ENCODE data around the gene UBA1.

UBA1 gene

DNA sequence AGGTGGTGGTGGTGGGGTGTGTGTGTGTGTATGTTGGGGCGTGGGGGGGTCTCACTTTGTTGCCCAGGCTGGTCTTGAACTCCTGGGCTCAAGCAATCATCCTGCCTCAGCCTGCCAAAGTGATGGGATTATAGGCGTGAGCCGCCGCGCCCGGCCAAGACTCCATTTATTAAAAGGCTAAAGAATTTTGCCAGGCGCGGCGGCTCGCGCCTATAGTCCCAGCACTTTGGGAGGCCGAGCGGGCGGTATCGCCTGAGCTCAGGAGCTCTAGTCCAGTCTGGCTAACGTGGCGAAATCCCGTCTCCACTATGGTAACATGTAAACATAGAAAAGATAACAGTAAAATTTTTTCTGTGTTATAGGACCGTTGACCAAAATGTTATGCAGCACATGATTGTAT is 3.7 kb upstream of the UBA1 start:
- DNase-seq = no peak

DNA sequence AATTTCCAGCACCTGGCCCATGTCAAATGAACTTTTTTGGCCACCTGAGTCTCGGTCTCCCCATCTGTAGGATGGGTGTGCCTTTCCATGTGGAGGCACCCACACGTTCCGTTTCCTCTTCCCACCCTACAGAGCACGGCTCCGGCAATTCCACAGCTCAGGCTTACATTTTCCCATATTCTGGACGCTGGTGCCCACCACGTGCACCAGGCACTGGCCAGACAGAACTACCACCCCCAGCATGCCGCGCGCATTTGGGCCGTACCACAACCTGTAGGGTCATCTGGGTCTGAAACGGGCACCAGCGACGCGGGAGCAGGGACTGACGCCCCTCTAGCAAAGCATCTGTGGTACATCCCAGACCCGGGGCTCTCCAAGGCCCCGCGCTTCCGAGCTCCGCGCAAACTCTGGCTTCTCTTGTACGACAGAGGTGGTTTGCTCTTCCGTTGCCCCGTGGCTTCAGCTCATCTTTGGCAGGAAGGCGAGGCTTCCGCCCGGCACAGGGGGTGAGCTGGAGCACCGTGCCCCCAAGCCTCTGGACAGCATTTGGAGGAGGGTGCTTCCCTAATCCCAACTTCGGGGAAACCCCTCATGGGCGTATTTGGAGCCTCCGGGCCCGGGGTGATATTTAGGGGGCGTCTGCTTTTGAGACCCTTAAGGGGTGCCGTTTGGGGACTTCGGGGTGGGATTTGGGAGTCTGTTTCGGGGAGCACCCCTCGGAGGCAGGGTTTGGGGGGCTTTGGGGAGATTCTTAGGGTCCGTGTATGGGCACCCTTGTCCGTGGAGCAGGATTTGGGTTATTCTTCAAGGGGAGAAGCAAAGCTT is 3.0 kb upstream of the UBA1 start:
- DNase-seq = peak; percentile 94

DNA sequence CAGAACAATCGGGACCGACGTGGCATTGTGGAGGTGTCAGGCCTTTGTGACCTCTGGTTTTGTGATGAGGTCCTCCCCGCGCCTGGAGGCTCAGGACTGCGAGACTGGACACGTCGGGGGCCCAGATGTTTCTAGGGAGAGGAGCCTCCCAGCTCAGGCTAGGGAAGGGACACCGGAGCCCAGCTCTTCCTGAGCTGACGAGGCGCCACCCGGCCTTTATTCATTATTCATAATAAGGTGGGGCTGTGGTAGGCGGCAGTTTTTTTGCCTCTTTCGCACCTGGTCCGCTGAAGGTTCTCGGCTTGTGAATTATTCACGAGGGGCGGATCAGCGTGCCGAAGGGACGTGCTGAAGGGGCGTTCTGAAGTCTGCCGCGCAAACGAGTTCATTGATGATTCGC is 2.3 kb upstream of the UBA1 start:
- DNase-seq = no peak

DNA sequence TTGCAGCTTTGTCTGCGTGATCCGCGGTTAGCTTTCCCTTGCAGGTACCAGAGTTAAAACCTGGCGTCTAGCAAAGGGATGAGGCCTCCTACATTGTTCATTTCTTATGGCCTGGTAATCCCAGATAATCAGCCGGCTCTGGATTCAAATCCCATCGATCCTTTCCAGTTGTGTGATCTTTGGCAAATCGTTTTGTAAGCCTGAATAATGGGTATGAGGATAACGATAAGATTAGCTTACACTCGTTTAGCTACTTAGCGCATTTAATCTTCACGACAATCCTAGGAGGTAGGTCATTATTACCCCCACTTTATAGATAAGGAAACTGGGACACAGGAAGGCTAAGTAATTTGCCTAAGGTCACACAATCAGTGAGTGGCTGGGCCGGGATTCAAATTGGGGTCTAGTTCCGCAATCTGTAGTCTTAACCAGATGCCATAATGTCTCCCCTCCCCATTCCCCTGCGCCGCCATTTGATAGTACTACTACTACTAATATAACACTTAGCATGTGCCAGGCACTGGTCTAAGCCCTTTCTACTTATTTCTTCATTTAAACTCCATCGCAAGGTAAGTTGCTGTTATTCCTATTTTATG is 1.7 kb upstream of the UBA1 start:
- no peak for DNase-seq

DNA sequence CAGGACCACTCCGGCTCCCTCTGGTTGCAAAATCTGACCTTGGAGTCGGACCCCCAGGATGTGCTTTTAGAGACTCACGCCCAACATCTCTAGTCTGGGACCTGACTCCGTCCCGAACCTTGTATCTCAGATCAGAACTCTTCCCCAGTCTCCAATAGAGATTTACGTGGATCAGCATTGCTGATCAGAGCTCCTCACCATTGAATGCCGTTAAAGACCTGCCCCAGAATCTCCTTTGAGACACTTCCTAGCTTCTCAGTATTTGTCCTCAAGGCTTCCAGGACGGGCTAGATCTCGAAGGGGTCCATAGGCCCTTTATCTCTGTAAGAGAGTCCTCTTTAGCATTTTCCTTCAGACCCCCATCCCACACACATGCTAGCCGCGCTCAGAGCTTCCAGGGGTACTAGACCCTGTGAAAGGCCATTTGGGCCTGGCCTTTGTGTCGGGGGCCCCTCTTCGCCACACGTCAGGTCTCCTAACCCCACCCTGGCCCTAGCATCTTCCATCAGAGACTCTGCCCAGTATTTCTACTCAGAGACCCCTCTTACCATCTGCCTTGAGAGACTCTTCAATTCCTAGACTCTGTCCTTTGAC is 662 bp downstream of the UBA1 start:
- no peak for DNase-seq

DNA sequence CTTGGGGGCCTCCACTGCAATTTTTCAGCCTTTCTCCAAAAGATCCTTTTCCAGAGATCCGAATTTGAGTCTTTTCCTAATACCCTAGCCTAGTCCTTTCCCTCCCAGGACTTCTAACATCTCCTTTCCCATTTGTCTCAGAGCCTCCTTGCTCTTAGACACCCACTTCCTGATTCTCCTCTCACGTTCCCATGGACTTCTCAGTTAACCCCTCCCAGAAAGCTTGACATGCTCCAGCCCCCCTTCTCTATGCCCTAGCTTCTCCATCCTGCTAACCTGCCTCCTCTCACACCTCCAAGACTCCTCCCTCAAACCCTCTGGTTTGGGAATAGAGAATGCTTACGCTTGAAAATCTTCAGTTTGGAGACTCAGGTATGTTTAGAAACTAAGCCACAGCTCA is 2.5 kb downstream of the UBA1 start:
- no peak for DNase-seq

DNA sequence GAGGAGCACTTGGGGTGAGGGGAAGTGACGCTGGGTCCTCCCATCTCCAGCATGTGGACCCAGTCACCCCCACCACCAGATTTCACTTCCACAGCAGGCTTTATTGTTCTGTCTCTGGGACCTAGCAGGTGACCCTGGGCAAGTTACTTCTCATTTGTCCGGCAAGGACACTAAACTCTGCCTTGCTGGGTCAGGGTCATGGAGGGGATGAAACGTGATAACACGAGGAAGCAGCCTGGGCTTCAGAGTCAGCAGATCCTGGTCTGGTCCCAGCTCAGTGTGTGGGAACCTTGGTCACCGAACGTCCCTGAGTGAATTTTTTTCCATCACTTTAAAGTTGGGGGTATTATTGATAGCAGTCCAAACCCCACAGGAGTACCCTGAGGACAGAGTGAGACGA is 3.9 kb downstream of the UBA1 start:
- DNase-seq = no peak

DNA sequence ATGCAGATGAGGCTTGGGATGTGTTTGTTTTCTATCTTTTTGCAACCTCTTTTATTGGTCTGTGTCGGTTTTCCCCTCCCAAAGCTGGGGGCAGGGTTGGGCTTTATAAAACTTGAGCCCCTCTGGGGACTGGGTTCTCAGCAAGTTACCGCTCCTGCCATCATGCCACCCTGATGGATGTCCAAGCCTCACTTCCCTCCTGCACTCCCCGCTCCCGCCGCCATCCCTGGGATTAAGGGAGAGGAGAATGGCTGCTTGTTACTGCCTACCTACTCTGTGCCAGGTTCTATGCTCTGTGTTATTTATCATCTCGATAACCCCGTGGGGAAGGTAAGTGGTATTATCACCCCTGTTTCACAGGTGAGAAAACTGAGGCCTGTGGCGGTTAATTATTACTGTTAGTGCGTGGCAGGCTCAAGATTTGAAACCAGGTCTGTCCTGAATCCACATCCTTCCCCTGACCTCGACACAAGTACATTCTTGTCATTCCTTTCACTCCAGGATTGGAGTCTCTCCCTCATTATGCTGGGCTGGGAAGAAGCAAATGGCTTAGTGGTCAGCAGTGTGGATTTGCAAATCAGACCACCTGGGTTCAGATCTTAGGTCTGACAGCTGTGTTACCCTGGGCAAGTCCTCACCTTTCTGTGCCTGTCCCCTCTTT is 4.5 kb downstream of the UBA1 start:
- DNase-seq = peak; percentile 37

DNA sequence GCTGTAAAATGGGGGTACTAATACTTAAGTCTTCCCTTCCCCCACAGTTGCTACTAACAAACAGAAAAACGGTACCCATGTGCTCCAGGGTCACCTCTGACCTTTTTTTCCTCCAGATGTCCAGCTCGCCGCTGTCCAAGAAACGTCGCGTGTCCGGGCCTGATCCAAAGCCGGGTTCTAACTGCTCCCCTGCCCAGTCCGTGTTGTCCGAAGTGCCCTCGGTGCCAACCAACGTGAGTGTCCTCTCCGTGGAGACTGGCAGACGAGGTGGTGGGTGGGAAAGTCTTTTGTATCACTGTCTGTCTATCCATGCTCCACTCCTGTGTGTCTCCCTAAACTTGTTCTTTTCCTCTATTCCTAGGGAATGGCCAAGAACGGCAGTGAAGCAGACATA is 5.1 kb downstream of the UBA1 start:
- DNase-seq = no peak

DNA sequence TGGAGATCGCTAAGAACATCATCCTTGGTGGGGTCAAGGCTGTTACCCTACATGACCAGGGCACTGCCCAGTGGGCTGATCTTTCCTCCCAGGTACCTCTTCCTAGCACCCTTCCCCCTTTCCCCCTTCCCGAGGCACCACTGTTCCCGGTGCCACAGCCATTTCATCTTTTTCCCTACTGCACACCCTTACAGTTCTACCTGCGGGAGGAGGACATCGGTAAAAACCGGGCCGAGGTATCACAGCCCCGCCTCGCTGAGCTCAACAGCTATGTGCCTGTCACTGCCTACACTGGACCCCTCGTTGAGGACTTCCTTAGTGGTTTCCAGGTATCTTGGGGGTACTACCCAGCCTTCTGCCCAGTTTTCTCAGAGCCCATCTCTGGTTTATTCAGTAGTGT is 5.7 kb downstream of the UBA1 start:
- no peak for DNase-seq

DNA sequence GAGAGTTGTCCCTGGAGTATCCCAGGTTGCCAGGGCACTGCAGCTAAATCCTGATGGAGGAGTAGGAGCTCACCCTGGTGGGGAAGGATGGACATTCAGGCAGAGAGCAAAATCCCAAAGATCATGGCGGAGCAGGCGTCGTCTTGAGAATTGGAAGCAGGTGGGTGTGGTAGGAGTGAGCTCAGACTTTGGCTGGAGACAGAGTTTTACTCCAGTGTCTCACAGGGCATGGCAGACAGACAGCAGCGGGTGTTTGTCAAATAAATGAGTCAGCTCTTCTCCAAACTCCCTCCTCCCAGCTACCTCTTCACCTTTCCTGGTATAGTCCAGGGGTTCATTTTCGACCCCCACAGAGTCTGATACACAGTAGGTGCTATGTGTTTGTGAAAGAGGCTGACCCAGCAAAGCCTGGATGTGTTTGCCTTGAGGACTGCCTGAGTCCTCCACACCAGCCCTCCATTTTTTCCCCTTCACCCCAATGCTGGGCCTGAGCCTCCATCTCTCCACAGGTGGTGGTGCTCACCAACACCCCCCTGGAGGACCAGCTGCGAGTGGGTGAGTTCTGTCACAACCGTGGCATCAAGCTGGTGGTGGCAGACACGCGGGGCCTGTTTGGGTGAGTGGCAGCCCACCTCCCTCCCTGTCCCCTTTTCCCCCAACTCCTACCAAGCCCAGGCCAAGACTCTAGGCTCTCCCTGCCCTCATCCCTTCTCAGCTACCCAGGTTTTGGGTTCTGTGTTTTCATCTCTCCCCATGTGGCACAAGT is 6.9 kb downstream of the UBA1 start:
- peak; percentile 48 for DNase-seq

DNA sequence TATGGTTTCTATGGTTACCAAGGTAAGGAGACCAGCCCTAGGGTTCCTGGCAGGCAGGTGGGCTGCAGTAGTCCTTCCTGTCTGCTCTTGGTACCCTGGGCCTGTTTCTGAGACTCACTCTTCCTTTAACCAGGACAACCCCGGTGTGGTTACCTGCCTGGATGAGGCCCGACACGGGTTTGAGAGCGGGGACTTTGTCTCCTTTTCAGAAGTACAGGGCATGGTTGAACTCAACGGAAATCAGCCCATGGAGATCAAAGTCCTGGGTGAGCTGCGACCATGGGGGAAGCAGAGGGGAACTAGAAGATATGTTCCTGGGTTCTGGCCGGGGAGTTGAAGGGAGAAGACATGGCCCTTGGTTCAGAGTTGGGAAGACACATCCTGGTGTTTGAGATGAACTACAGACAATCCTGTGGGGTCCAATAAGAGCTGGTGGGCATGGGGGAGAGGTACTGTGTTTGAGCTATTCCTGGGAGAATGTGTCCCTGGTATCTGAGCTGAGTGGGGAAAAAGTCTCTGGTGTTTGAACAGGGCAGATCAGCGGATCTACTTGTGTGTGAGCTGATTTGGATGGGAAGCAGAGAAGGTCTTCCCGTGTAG is 7.8 kb downstream of the UBA1 start:
- no peak for DNase-seq

DNA sequence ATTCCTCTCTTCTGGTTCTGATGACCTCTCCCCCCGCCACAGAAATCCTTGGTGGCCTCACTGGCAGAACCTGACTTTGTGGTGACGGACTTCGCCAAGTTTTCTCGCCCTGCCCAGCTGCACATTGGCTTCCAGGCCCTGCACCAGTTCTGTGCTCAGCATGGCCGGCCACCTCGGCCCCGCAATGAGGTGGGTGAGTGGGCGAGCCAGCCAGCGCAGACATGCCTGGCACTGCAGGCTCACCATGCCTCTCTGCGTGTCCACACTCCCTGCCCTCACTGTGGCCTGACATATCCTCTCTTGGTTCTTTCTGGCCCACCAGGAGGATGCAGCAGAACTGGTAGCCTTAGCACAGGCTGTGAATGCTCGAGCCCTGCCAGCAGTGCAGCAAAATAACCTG is 8.7 kb downstream of the UBA1 start:
- DNase-seq = no peak

DNA sequence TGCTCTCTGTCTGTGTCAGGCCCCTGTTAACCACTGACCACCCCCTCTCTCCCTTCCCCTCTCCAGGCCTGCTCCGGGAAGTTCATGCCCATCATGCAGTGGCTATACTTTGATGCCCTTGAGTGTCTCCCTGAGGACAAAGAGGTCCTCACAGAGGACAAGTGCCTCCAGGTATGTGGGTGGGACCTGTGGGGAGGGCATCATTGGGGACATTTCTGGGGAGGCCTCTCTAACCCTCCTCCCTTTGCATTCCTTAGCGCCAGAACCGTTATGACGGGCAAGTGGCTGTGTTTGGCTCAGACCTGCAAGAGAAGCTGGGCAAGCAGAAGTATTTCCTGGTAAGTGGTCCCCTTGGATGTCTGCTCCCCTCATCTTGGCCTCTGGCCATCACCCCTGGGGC is 9.2 kb downstream of the UBA1 start:
- DNase-seq = no peak

DNA sequence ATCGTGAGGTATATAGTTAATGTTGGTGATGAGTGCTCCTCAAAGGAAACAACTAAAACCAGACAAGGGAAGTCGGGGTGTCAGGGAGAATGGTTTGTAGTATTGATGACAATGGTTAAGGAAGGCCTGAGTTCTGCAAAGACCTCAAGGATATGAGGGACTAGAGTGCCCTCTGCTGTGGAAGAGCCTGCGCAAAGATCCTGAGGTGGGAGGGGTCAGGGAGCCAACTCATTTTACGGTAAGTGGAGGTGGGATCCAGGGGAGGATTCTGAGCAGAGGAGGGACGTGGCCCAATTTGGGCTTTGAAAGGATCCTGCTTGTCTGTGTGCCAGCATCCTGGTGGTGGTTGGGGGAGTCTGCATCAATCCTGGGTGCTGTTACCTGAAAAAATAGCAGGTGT is 11.3 kb downstream of the UBA1 start:
- DNase-seq = no peak

DNA sequence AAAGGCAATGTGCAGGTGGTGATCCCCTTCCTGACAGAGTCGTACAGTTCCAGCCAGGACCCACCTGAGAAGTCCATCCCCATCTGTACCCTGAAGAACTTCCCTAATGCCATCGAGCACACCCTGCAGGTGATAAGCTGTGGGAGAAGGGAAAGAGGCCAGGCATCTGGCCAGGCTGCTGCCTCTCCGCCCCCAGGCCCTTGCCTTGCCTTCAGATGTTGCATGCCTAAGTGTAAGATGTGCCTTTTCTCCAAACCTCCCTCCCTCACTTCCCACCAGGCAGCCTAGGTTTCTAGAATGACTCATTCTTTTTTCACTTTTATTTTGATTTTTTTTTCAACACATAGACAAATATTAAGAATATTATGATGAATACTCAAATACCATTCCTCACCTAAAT is 12.7 kb downstream of the UBA1 start:
- DNase-seq = no peak

DNA sequence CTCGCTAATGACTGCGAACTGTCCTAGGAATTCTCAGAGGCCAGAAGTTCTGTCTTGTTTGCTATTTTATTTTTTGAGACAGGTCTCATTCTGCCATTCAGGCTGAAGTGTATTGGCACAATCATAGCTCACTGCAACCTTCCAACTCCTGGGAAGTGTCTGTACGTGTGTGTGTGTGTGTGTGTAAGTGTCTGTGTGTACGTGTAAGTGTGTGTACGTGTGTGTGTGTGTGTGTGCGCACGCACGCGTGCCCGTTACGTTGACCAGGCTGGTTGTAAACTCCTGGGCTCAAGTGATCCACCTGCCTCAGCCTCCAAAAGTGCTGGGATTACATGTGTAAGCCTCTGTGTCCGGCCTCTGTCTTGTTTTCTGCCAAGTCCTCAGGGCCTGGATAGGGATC is 14.5 kb downstream of the UBA1 start:
- DNase-seq = no peak

DNA sequence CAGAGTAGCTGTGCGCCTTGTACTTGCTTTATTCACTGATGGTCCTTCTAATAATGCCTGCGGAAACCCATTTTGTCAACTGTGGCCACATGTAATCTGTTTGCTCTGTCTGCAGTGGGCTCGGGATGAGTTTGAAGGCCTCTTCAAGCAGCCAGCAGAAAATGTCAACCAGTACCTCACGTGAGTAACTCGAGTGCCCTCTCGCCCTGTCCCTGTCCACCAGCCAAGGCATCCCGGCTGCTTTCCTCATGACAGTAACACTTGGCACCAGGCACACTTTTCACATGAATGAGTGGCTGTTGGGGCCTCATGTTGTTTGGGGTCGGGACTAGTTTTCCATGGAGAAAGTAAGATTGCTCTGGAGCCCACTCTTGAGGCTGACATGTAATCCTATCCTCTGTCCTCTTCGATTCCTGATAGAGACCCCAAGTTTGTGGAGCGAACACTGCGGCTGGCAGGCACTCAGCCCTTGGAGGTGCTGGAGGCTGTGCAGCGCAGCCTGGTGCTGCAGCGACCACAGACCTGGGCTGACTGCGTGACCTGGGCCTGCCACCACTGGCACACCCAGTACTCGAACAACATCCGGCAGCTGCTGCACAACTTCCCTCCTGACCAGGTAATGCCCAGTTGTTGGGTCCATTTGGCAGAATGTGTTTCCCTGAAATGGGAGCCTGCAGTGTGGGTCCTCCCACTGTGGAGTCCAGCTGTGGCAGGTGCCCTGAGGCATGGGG is 16.0 kb downstream of the UBA1 start:
- DNase-seq = no peak

DNA sequence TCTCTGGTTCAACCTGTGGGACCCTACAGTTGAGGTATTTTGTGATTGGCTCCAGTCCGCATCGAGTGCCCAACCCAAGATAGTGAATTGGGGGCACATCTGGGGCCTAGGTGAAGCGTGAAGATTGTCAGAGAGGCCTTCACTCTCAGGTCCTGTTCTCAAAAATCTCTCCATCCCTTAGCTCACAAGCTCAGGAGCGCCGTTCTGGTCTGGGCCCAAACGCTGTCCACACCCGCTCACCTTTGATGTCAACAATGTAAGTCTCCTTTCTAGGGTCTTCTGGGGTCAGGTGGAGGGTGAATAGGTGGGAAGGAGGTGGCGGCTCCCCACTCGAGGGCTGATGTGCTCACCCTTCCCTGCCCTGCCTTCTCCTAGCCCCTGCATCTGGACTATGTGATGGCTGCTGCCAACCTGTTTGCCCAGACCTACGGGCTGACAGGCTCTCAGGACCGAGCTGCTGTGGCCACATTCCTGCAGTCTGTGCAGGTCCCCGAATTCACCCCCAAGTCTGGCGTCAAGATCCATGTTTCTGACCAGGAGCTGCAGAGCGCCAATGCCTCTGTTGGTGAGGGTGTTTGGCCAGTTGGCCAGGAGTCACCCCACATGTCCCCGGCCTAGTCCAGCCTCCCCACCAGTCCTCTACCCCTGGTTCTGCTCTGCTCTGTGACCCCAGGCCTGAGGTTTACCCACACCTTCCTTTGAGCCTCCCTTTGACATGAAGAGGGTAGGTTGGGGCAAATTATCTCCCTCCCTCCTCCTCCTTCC is 17.2 kb downstream of the UBA1 start:
- DNase-seq = no peak

DNA sequence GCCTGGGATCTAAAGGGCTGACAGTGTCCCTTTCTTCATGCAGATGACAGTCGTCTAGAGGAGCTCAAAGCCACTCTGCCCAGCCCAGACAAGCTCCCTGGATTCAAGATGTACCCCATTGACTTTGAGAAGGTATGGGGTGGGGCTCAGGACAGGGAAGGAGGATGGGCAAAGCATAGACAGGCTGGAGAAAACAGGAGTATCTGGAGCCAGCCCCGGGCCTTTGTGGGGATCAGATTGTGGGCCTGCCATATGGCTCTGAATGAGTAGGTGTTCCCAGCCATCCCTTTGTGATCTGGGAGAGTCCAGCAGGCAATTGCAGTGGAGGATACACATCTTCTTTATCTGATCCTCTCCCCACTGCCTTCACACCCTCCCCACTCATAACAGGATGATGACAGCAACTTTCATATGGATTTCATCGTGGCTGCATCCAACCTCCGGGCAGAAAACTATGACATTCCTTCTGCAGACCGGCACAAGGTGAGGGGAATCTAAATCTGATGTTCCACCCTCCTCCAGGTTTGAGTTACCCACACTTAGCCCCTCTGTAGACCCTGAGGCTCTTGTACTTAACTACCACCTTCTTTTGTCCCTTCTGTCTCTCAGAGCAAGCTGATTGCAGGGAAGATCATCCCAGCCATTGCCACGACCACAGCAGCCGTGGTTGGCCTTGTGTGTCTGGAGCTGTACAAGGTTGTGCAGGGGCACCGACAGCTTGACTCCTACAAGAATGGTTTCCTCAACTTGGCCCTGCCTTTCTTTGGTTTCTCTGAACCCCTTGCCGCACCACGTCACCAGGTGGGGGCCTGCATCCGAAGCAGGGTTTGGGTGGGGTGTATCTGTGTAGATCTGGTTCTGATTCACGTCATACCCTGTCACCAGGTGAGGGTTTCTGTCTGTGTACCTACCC is 19.0 kb downstream of the UBA1 start:
- DNase-seq = peak; percentile 9

Measured in fibroblast of skin of abdomen (primary cell).